RWPE2 (cell line): Measurements from ENCODE around the gene LPCAT4.
A peak's percentile ranks its signal among the peaks of the same experiment; 100 is the strongest.

Source experiments
- ATAC-seq: fragments of 200-7000 bp; cut with Tn5 transposase; 3 replicates; pipeline ENCODE4 v1.9.1; 2021; ENCODE audit warnings: low read depth
- DNase-seq: peaks from one replicate; pipeline ENCODE4 v3.0.0-alpha.2; 2020; ENCODE audit warnings: low spot score
- H3K27ac ChIP-seq: fragments of 450-650 bp; 2 replicates; pipeline ENCODE4 v1.5.1; 2017; ENCODE audit warnings: mild to moderate bottlenecking; ENCODE audit not compliant: poor library complexity, severe bottlenecking
- H3K27me3 ChIP-seq: fragments of 250-450 bp; sonication (Bioruptor Pico); 2 replicates; pipeline ENCODE4 v1.5.1; 2021; ENCODE audit warnings: mild to moderate bottlenecking, moderate library complexity; ENCODE audit not compliant: insufficient read depth, poor library complexity, severe bottlenecking
- H3K36me3 ChIP-seq: fragments of 250-450 bp; sonication (Bioruptor Pico); 2 replicates; pipeline ENCODE4 v1.5.1; 2020; ENCODE audit warnings: low read depth, mild to moderate bottlenecking, moderate library complexity
- H3K4me1 ChIP-seq: fragments of 250-450 bp; sonication (Bioruptor Pico); 2 replicates; pipeline ENCODE4 v1.5.1; 2021; ENCODE audit warnings: mild to moderate bottlenecking, moderate library complexity; ENCODE audit not compliant: insufficient read depth, poor library complexity, severe bottlenecking
- H3K4me3 ChIP-seq: fragments of 250-450 bp; sonication (Bioruptor Pico); 2 replicates; pipeline ENCODE4 v1.5.1; 2021; ENCODE audit warnings: mild to moderate bottlenecking, moderate library complexity; ENCODE audit not compliant: severe bottlenecking
- H3K9me3 ChIP-seq: fragments of 250-450 bp; sonication (Bioruptor Pico); 2 replicates; pipeline ENCODE4 v1.5.1; 2021; ENCODE audit warnings: mild to moderate bottlenecking, moderate library complexity; ENCODE audit not compliant: severe bottlenecking
- CTCF ChIP-seq: fragments of 450-650 bp; IDR thresholded peaks from one replicate; pipeline ENCODE4 v1.5.1; 2017; ENCODE audit warnings: mild to moderate bottlenecking, moderate library complexity; ENCODE audit not compliant: poor library complexity, severe bottlenecking

LPCAT4 gene

GRCh38 chr15:34327906-34328305, 39.1 kb downstream of the LPCAT4 start:
- no peak for DNase-seq
- Histone ChIP-seq H3K4me3 (no peak overlapping the region), H3K36me3 (no peaks in the 10 kb centered on the region), H3K27me3 (no peaks in the 10 kb centered on the region), H3K27ac (no peak overlapping the region), H3K4me1 (no peaks in the 10 kb centered on the region), H3K9me3 (no peaks in the 10 kb centered on the region)
- no peak for TF ChIP-seq CTCF
- no peak for ATAC-seq

- H3K9me3 ChIP-seq = no peaks in the 10 kb centered on the region
- ATAC-seq = no peak
- no peak for TF ChIP-seq CTCF
Measured at GRCh38 chr15:34325368-34325767, 41.6 kb downstream of the LPCAT4 start.

GRCh38 chr15:34324933-34325332, 42.1 kb downstream of the LPCAT4 start:
- DNase-seq = no peak
- Histone ChIP-seq H3K27ac (no peak overlapping the region), H3K4me1 (peaks cover 6% of the 10 kb centered on the region), H3K27me3 (no peaks in the 10 kb centered on the region), H3K9me3 (no peaks in the 10 kb centered on the region), H3K36me3 (no peaks in the 10 kb centered on the region), H3K4me3 (no peak overlapping the region)
- no peak for ATAC-seq
- TF ChIP-seq CTCF = no peak

More at GRCh38 chr15:34325368-34325767, 41.6 kb downstream of the LPCAT4 start:
- no peak overlapping the region for H3K27ac ChIP-seq
- H3K27me3 ChIP-seq = no peaks in the 10 kb centered on the region
- no peaks in the 10 kb centered on the region for H3K36me3 ChIP-seq
- DNase-seq = no peak
- no peak overlapping the region for H3K4me3 ChIP-seq
- peaks cover 2% of the 10 kb centered on the region for H3K4me1 ChIP-seq

- peaks cover 9% of the 10 kb centered on the region for H3K4me1 ChIP-seq
- no peak overlapping the region for H3K4me3 ChIP-seq
- H3K27ac ChIP-seq = no peak overlapping the region
- TF ChIP-seq CTCF = no peak
- H3K9me3 ChIP-seq = no peaks in the 10 kb centered on the region
- ATAC-seq (no peak), DNase-seq (no peak)
- H3K27me3 ChIP-seq = no peaks in the 10 kb centered on the region
- H3K36me3 ChIP-seq = no peaks in the 10 kb centered on the region
Measured at GRCh38 chr15:34323217-34323616, 43.8 kb downstream of the LPCAT4 start.

- ATAC-seq = peak; percentile 97
- Histone ChIP-seq H3K27me3 (no peaks in the 10 kb centered on the region), H3K4me3 (peak overlapping the region; percentile 36), H3K9me3 (no peaks in the 10 kb centered on the region), H3K36me3 (no peaks in the 10 kb centered on the region), H3K4me1 (peaks cover 22% of the 10 kb centered on the region), H3K27ac (no peak overlapping the region)
- no peak for TF ChIP-seq CTCF
- DNase-seq = no peak
Measured at GRCh38 chr15:34318277-34319079, 48.5 kb downstream of the LPCAT4 start.
